SK-N-SH (cell line): ENCODE results near the gene SORBS2. TPM values are rescaled to one million over a fixed set of nuclear protein-coding genes. Genes with fewer than 3 reads are reported as not detected.

Experiments
- CTCF ChIA-PET: fragments of 300-600, 350-600 bp; formaldehyde crosslinking; extraction: SDS; loops from one replicate; lab custom pipeline; 2021; lab: Yijun Ruan, JAX
- POLR2A ChIA-PET: fragments of 350-600 bp; sonication (Branson Sonifier 250); formaldehyde crosslinking; extraction: SDS; loops from one replicate; lab custom pipeline; 2020; ENCODE audit warnings: antibody characterized with exemption, inconsistent platforms; lab: Yijun Ruan, JAX
- DNase-seq: peaks from one replicate; pipeline ENCODE4 v3.0.0; 2012
- H2AFZ ChIP-seq: fragments of 200-600 bp; sonication (generic); 2 replicates; pipeline ENCODE4 v1.8.1; 2016; ENCODE audit warnings: antibody characterized with exemption, mild to moderate bottlenecking, low read depth
- H3F3A ChIP-seq: fragments of 200-600 bp; sonication (generic); replicated peaks from 2 replicates; pipeline ENCODE3; 2016; ENCODE audit warnings: antibody characterized with exemption, mild to moderate bottlenecking; ENCODE audit not compliant: insufficient read depth
- H3K27ac ChIP-seq, 2 experiments: fragments of 200-500 bp in 1 of 2; fragments of 200-600 bp in 1 of 2; sonication (Bioruptor generic) in 1 of 2; sonication (generic), shearing (Covaris generic) in 1 of 2; 2 replicates each; pipeline versions ENCODE4 v1.5.1 to v1.6.1; 2014 to 2016; ENCODE audit warnings: low read depth in 2 of 2, inconsistent platforms in 1 of 2, low read length in 1 of 2, mild to moderate bottlenecking in 1 of 2, mixed read lengths in 1 of 2
- H3K27me3 ChIP-seq: fragments of 200-600 bp; sonication (generic), shearing (Covaris generic); 2 replicates; pipeline ENCODE4 v1.6.1; 2016; ENCODE audit warnings: mixed run types; ENCODE audit not compliant: insufficient read depth
- H3K36me3 ChIP-seq, 2 experiments: fragments of 200-500 bp in 1 of 2; fragments of 200-600 bp in 1 of 2; sonication (Bioruptor generic) in 1 of 2; sonication (generic) in 1 of 2; replicated peaks in 1 of 2; 2 replicates each; pipeline versions ENCODE3 to v1.5.1; 2014 to 2016; ENCODE audit warnings: low read length in 1 of 2, mild to moderate bottlenecking in 1 of 2; ENCODE audit not compliant: insufficient read depth in 2 of 2, control insufficient read depth in 1 of 2
- H3K4me1 ChIP-seq, 2 experiments: fragments of 200-500 bp in 1 of 2; fragments of 200-600 bp in 1 of 2; sonication (Bioruptor generic) in 1 of 2; sonication (generic), shearing (Covaris generic) in 1 of 2; 2 replicates each; pipeline versions ENCODE4 v1.5.1 to v1.6.1; 2014 to 2016; ENCODE audit warnings: low read depth in 1 of 2, low read length in 1 of 2, mixed run types in 1 of 2; ENCODE audit not compliant: insufficient read depth in 2 of 2, control insufficient read depth in 1 of 2
- H3K4me2 ChIP-seq: fragments of 200-600 bp; sonication (generic), shearing (Covaris generic); 2 replicates; pipeline ENCODE4 v1.6.1; 2017; ENCODE audit warnings: mixed run types
- H3K4me3 ChIP-seq, 2 experiments: fragments of 200-500 bp in 1 of 2; fragments of 200-600 bp in 1 of 2; sonication (Bioruptor generic) in 1 of 2; sonication (generic), shearing (Covaris generic) in 1 of 2; 2 replicates each; pipeline versions ENCODE4 v1.5.1 to v1.8.1; 2014 to 2016; ENCODE audit warnings: low read depth in 2 of 2, inconsistent platforms in 1 of 2, low read length in 1 of 2, mild to moderate bottlenecking in 1 of 2, mixed read lengths in 1 of 2, moderate library complexity in 1 of 2
- H3K79me2 ChIP-seq: fragments of 200-600 bp; sonication (generic); 2 replicates; pipeline ENCODE4 v1.8.1; 2017; ENCODE audit warnings: mild to moderate bottlenecking; ENCODE audit not compliant: insufficient read depth
- H3K9ac ChIP-seq: fragments of 200-600 bp; sonication (generic); 2 replicates; pipeline ENCODE4 v1.6.1; 2017; ENCODE audit warnings: mixed run types
- H3K9me2 ChIP-seq: fragments of 200-600 bp; sonication (generic); 2 replicates; pipeline ENCODE4 v1.6.1; 2017; ENCODE audit warnings: mixed run types
- H3K9me3 ChIP-seq: fragments of 200-600 bp; sonication (generic); 2 replicates; pipeline ENCODE4 v1.6.1; 2017; ENCODE audit warnings: mixed run types, mild to moderate bottlenecking, moderate library complexity
- H4K20me1 ChIP-seq: fragments of 200-600 bp; sonication (generic); 2 replicates; pipeline ENCODE4 v1.6.1; 2017; ENCODE audit warnings: mild to moderate bottlenecking, mixed run types; ENCODE audit not compliant: insufficient read depth
- CHD2 ChIP-seq: fragments of 150-350 bp; IDR thresholded peaks from 2 replicates; pipeline ENCODE4 v1.6.1; 2018; ENCODE audit warnings: low read length; ENCODE audit not compliant: partially characterized antibody
- ELF1 ChIP-seq: IDR thresholded peaks from 2 replicates; pipeline ENCODE4 v1.4.0; 2012
- EZH2phosphoT487 ChIP-seq: fragments of 200-600 bp; sonication (generic); IDR thresholded peaks from 2 replicates; pipeline ENCODE4 v1.6.1; 2017; ENCODE audit warnings: low read depth, mixed run types, mild to moderate bottlenecking, antibody characterized with exemption, moderate library complexity, borderline replicate concordance
- FOSL2 ChIP-seq: IDR thresholded peaks from 2 replicates; pipeline ENCODE4 v1.4.0; 2012; ENCODE audit warnings: low read depth, mild to moderate bottlenecking, moderate library complexity, borderline replicate concordance
- FOXJ3 ChIP-seq: sonication (generic); formaldehyde crosslinking; IDR thresholded peaks from 2 replicates; pipeline ENCODE4 v1.5.1; 2020; ENCODE audit warnings: mild to moderate bottlenecking, missing genetic modification reagents
- FOXM1 ChIP-seq: IDR thresholded peaks from 2 replicates; pipeline ENCODE4 v1.4.0; 2012; ENCODE audit warnings: low read depth, mild to moderate bottlenecking
- GABPA ChIP-seq: IDR thresholded peaks from 2 replicates; pipeline ENCODE4 v1.4.0; 2012; ENCODE audit warnings: low read depth, mild to moderate bottlenecking
- GATA2 ChIP-seq: sonication (generic); formaldehyde crosslinking; IDR thresholded peaks from 2 replicates; pipeline ENCODE4 v1.5.0; 2020; ENCODE audit warnings: mild to moderate bottlenecking, missing genetic modification reagents
- JUND ChIP-seq: IDR thresholded peaks from 2 replicates; pipeline ENCODE4 v1.4.0; 2012
- MEF2A ChIP-seq: IDR thresholded peaks from 2 replicates; pipeline ENCODE4 v1.4.0; 2012; ENCODE audit warnings: low read depth, borderline replicate concordance
- MXI1 ChIP-seq: IDR thresholded peaks from 2 replicates; pipeline ENCODE4 v1.6.1; 2012; ENCODE audit warnings: mild to moderate bottlenecking, low read depth, low read length, improper control_type of control experiment
- NFIC ChIP-seq: IDR thresholded peaks from 2 replicates; pipeline ENCODE4 v1.4.0; 2012; ENCODE audit warnings: borderline replicate concordance
- NRF1 ChIP-seq: IDR thresholded peaks from 2 replicates; pipeline ENCODE4 v1.6.1; 2012; ENCODE audit warnings: low read depth, mild to moderate bottlenecking, low read length
- RAD21 ChIP-seq: IDR thresholded peaks from 2 replicates; pipeline ENCODE4 v1.6.1; 2012; ENCODE audit warnings: mild to moderate bottlenecking, low read length
- RCOR1 ChIP-seq: fragments of 150-350 bp; IDR thresholded peaks from 2 replicates; pipeline ENCODE4 v1.6.1; 2017; ENCODE audit warnings: antibody characterized with exemption, low read length
- RFX5 ChIP-seq: IDR thresholded peaks from 2 replicates; pipeline ENCODE4 v1.6.1; 2012; ENCODE audit warnings: mild to moderate bottlenecking, improper control_type of control experiment, low read length
- RXRA ChIP-seq: IDR thresholded peaks from 2 replicates; pipeline ENCODE4 v1.4.0; 2012; ENCODE audit warnings: low read depth, mild to moderate bottlenecking, borderline replicate concordance
- SIN3A ChIP-seq: IDR thresholded peaks from 2 replicates; pipeline ENCODE4 v1.6.1; 2012; ENCODE audit warnings: low read depth, mild to moderate bottlenecking, low read length, moderate library complexity, borderline replicate concordance
- TAF1 ChIP-seq: IDR thresholded peaks from 2 replicates; pipeline ENCODE4 v1.6.1; 2012; ENCODE audit warnings: low read depth, mild to moderate bottlenecking, low read length, moderate library complexity, borderline replicate concordance
- TCF12 ChIP-seq: IDR thresholded peaks from 2 replicates; pipeline ENCODE4 v1.4.0; 2012
- YY1 ChIP-seq: IDR thresholded peaks from 2 replicates; pipeline ENCODE4 v1.4.0; 2012; ENCODE audit warnings: low read depth, mild to moderate bottlenecking
- WGBS: methylation state at CpG from one replicate; pipeline ENCODE4 v1.1.6; 2017; ENCODE audit warnings: low lambda C conversion rate; 5-methylcytosine and 5-hydroxymethylcytosine counted together
- polyA plus RNA-seq, 3 experiments: library from polyadenylated mRNA; depleted of rRNA; stranded (reverse); fragments of >200 nt; gene quantifications; 2 replicates each; pipeline ENCODE4 v1.2.3, GENCODE V29; 2012
- TF ChIP-seq, protein P1 (sequence below): IDR thresholded peaks from 2 replicates; pipeline ENCODE4 v1.6.1; 2012; ENCODE audit warnings: mild to moderate bottlenecking, low read depth, low read length, moderate library complexity
- TF ChIP-seq, protein P2 (sequence below): IDR thresholded peaks from 2 replicates; pipeline ENCODE4 v1.4.0; 2012; ENCODE audit warnings: low read depth
- TF ChIP-seq, protein P3 (sequence below): IDR thresholded peaks from 2 replicates; pipeline ENCODE4; 2012
- TF ChIP-seq, protein P4 (sequence below): fragments of 150-350 bp; IDR thresholded peaks from 2 replicates; pipeline ENCODE4 v1.6.1; 2016; ENCODE audit warnings: mild to moderate bottlenecking, low read depth, low read length
- TF ChIP-seq, protein P5 (sequence below): IDR thresholded peaks from 2 replicates; pipeline ENCODE4 v1.4.0; 2012; ENCODE audit warnings: low read depth, borderline replicate concordance

Gene SORBS2
- polyA plus RNA-seq, 1 of the 3 experiments (the other 2 are of a cell fraction), result 2.5 TPM

DNA sequence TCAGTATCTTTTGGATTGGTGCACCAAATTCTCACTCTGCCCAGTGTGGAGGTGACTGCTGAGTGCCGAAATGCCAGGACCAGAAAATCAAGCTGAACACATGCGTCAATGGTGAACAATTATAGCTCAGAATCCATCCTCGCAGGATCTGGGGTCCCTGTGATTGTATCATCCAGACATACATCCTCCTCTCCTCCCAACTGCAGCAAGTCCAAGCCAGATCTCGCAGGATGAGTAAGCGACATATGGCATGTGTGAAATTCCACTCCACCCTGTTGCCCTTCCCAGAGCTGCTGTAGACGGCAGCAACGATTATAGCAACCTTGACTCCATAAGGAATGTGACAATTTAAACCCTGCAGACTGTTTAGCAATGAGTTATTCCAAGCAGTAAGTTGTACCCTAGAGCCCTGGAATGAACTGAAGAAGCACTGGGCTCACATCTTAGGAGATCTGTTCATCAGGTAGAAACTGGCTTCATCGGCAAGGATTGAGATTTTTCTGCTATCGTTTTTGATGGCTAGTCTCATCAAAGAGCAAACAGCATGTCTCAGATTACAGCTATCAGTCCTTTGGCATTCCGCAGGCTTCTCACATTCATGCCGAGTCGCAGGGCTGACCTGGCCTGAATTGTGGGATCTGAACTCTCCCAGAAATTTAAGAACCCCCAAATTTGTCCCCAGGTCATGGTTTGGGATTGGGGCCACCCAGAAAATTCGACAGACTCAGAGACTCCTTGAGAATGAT lies 35.5 kb upstream of the SORBS2 start:
- no peaks in the 10 kb centered on the region for H3K27me3 ChIP-seq
- no peaks in the 10 kb centered on the region for H3K9me2 ChIP-seq
- peaks cover 17% of the 10 kb centered on the region for H3F3A ChIP-seq
- H3K36me3 ChIP-seq, result no peaks in the 10 kb centered on the region
- H3K79me2 ChIP-seq, result no peaks in the 10 kb centered on the region
- POLR2A ChIA-PET, result no interaction called here
- H3K9ac ChIP-seq, result peak overlapping the region; percentile 64; the same call in 1 of the 2 replicates
- peak overlapping the region; percentile 83 for H2AFZ ChIP-seq
- H3K4me1 ChIP-seq, result peaks cover 0 to 17% of the 10 kb centered on the region in 2 experiments; a peak in 3 of 4 replicates
- peak overlapping the region; percentile 61 for H3K4me2 ChIP-seq
- CTCF ChIA-PET, result interaction anchor here (1.2 to 1.4 kb wide), 2 partner anchors 207 to 250 kb away, joined by 3 to 5 read pairs; no protein-coding TSS in a partner anchor
- no peaks in the 10 kb centered on the region for H4K20me1 ChIP-seq
- peak overlapping the region; percentile 20 to 24 for H3K4me3 ChIP-seq
- WGBS, result 39% methylated on average over 13 of the region's 13 CpGs
- 0 out of 2 replicates have a peak, but pooled peaks cover 3% of the 10 kb centered on the region for H3K9me3 ChIP-seq
- peak overlapping the region; percentile 79 to 96 for H3K27ac ChIP-seq
- peak; percentile 53 for DNase-seq
- no peak; the same call in 1 of the 2 replicates for TF ChIP-seq RCOR1
- TF ChIP-seq, protein P1, sequence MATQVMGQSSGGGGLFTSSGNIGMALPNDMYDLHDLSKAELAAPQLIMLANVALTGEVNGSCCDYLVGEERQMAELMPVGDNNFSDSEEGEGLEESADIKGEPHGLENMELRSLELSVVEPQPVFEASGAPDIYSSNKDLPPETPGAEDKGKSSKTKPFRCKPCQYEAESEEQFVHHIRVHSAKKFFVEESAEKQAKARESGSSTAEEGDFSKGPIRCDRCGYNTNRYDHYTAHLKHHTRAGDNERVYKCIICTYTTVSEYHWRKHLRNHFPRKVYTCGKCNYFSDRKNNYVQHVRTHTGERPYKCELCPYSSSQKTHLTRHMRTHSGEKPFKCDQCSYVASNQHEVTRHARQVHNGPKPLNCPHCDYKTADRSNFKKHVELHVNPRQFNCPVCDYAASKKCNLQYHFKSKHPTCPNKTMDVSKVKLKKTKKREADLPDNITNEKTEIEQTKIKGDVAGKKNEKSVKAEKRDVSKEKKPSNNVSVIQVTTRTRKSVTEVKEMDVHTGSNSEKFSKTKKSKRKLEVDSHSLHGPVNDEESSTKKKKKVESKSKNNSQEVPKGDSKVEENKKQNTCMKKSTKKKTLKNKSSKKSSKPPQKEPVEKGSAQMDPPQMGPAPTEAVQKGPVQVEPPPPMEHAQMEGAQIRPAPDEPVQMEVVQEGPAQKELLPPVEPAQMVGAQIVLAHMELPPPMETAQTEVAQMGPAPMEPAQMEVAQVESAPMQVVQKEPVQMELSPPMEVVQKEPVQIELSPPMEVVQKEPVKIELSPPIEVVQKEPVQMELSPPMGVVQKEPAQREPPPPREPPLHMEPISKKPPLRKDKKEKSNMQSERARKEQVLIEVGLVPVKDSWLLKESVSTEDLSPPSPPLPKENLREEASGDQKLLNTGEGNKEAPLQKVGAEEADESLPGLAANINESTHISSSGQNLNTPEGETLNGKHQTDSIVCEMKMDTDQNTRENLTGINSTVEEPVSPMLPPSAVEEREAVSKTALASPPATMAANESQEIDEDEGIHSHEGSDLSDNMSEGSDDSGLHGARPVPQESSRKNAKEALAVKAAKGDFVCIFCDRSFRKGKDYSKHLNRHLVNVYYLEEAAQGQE, result no peak
- TF ChIP-seq MEF2A, result no peak
- TF ChIP-seq ELF1, result no peak
- TF ChIP-seq GATA2, result peak; percentile 32
- no peak for TF ChIP-seq FOXJ3 (CRISPR knock-in tag)
- TF ChIP-seq RXRA, result no peak
- TF ChIP-seq GABPA, result no peak
- TF ChIP-seq, protein P2, sequence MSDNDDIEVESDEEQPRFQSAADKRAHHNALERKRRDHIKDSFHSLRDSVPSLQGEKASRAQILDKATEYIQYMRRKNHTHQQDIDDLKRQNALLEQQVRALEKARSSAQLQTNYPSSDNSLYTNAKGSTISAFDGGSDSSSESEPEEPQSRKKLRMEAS, result peak; percentile 72; the same call in 1 of the 2 replicates
- peak; percentile 49; the same call in 1 of the 2 replicates for TF ChIP-seq MXI1
- no peak for TF ChIP-seq NRF1
- peak; percentile 74 for TF ChIP-seq TCF12
- peak; percentile 16; the same call in 1 of the 2 replicates for TF ChIP-seq RAD21
- TF ChIP-seq, protein P3, sequence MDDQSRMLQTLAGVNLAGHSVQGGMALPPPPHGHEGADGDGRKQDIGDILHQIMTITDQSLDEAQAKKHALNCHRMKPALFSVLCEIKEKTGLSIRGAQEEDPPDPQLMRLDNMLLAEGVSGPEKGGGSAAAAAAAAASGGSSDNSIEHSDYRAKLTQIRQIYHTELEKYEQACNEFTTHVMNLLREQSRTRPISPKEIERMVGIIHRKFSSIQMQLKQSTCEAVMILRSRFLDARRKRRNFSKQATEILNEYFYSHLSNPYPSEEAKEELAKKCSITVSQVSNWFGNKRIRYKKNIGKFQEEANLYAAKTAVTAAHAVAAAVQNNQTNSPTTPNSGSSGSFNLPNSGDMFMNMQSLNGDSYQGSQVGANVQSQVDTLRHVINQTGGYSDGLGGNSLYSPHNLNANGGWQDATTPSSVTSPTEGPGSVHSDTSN, result peak; percentile 46; the same call in 1 of the 2 replicates
- TF ChIP-seq YY1, result no peak
- no peak for TF ChIP-seq EZH2phosphoT487
- TF ChIP-seq JUND, result peak; percentile 50
- no peak for TF ChIP-seq SIN3A
- no peak for TF ChIP-seq TAF1
- TF ChIP-seq FOXM1, result no peak
- no peak for TF ChIP-seq NFIC
- peak; percentile 50 for TF ChIP-seq CHD2
- TF ChIP-seq, protein P4, sequence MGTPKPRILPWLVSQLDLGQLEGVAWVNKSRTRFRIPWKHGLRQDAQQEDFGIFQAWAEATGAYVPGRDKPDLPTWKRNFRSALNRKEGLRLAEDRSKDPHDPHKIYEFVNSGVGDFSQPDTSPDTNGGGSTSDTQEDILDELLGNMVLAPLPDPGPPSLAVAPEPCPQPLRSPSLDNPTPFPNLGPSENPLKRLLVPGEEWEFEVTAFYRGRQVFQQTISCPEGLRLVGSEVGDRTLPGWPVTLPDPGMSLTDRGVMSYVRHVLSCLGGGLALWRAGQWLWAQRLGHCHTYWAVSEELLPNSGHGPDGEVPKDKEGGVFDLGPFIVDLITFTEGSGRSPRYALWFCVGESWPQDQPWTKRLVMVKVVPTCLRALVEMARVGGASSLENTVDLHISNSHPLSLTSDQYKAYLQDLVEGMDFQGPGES, result no peak
- TF ChIP-seq, protein P5, sequence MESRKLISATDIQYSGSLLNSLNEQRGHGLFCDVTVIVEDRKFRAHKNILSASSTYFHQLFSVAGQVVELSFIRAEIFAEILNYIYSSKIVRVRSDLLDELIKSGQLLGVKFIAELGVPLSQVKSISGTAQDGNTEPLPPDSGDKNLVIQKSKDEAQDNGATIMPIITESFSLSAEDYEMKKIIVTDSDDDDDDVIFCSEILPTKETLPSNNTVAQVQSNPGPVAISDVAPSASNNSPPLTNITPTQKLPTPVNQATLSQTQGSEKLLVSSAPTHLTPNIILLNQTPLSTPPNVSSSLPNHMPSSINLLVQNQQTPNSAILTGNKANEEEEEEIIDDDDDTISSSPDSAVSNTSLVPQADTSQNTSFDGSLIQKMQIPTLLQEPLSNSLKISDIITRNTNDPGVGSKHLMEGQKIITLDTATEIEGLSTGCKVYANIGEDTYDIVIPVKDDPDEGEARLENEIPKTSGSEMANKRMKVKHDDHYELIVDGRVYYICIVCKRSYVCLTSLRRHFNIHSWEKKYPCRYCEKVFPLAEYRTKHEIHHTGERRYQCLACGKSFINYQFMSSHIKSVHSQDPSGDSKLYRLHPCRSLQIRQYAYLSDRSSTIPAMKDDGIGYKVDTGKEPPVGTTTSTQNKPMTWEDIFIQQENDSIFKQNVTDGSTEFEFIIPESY, result 0 out of 2 replicates have a peak, but pooled peaks have one; percentile 54
- peak; percentile 48; the same call in 1 of the 2 replicates for TF ChIP-seq FOSL2
- no peak for TF ChIP-seq RFX5
